ENCODE measurements around the gene RAX.

GRCh38 chr18:59239642-59240041 lies 33.6 kb downstream of the RAX start:
- TF ChIP-seq, protein P1, sequence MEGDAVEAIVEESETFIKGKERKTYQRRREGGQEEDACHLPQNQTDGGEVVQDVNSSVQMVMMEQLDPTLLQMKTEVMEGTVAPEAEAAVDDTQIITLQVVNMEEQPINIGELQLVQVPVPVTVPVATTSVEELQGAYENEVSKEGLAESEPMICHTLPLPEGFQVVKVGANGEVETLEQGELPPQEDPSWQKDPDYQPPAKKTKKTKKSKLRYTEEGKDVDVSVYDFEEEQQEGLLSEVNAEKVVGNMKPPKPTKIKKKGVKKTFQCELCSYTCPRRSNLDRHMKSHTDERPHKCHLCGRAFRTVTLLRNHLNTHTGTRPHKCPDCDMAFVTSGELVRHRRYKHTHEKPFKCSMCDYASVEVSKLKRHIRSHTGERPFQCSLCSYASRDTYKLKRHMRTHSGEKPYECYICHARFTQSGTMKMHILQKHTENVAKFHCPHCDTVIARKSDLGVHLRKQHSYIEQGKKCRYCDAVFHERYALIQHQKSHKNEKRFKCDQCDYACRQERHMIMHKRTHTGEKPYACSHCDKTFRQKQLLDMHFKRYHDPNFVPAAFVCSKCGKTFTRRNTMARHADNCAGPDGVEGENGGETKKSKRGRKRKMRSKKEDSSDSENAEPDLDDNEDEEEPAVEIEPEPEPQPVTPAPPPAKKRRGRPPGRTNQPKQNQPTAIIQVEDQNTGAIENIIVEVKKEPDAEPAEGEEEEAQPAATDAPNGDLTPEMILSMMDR (IDR thresholded peaks at IDR 0.05): no peak
- TF ChIP-seq POLR2AphosphoS5 (IDR thresholded peaks at IDR 0.05) (no peak), EP300 (IDR thresholded peaks at IDR 0.05) (no peak), POLR2A (IDR thresholded peaks at IDR 0.05) (no peak)

Data from stomach (tissue), 4 donors.